K562 (cell line): Measurements from ENCODE around the gene PAQR8. TPM values are rescaled to one million over a fixed set of nuclear protein-coding genes. Genes with fewer than 3 reads are reported as not detected.

Source experiments
- CHD1 ChIP-seq: fragments of 200-600 bp; sonication (generic); IDR thresholded peaks from one replicate; pipeline ENCODE4 v1.6.1; 2012; ENCODE audit warnings: mild to moderate bottlenecking, moderate library complexity, low read length, inconsistent platforms
- MIER1 ChIP-seq: fragments of 450-650 bp; IDR thresholded peaks from 2 replicates; pipeline ENCODE4 v1.6.1; 2016; ENCODE audit warnings: antibody characterized with exemption, mild to moderate bottlenecking, low read depth
- POLR2AphosphoS2 ChIP-seq: IDR thresholded peaks from 2 replicates; pipeline ENCODE4 v1.6.1; 2012; ENCODE audit warnings: low read length, improper control_type of control experiment
- TAF9B ChIP-seq: fragments of 450-650 bp; IDR thresholded peaks from 2 replicates; pipeline ENCODE4 v1.6.1; 2018; ENCODE audit warnings: mild to moderate bottlenecking; ENCODE audit not compliant: partially characterized antibody
- TOE1 ChIP-seq, 2 experiments: fragments of 450-650 bp in 1 of 2; sonication (generic) in 1 of 2; formaldehyde crosslinking in 1 of 2; IDR thresholded peaks; 2 replicates each; pipeline versions ENCODE4 v1.7.1 to v1.8.0; 2016 to 2022; ENCODE audit warnings: borderline replicate concordance in 2 of 2, mild to moderate bottlenecking in 2 of 2, antibody characterized with exemption in 1 of 2, inconsistent platforms in 1 of 2, low read depth in 1 of 2, missing genetic modification reagents in 1 of 2, moderate library complexity in 1 of 2
- polyA plus RNA-seq, 8 experiments: library from polyadenylated mRNA; depleted of rRNA in 4 of 8; stranded (reverse) in 5 of 8; unstranded in 3 of 8; fragments of >200 nt; fragmentation: Nextera tagmentation in 2 of 8; fragmentation: Illumina TruSeq in 1 of 8; extraction: Ambion mirVana in 2 of 8; extraction: Trizol in 1 of 8; gene quantifications; 2 replicates each; pipeline versions ENCODE4 v1.2.1 to v1.2.3, GENCODE V29; 2011 to 2014; ENCODE audit warnings: inconsistent platforms in 1 of 8, missing spikeins in 1 of 8
- total RNA-seq, 7 experiments: library from RNA; depleted of rRNA in 6 of 7; stranded (reverse); fragments of >200 nt in 6 of 7; fragmentation: Illumina TruSeq in 2 of 7; extraction: Trizol in 2 of 7; gene quantifications; 2 replicates each; pipeline versions ENCODE4 v1.2.1 to v1.2.3, GENCODE V29; 2011 to 2021; ENCODE audit warnings: low replicate concordance in 1 of 7
- TF ChIP-seq, protein P1 (sequence below), 2 experiments: fragments of 450-650 bp in 1 of 2; IDR thresholded peaks; 2 replicates each; pipeline ENCODE4 v1.6.1; 2011 to 2017; ENCODE audit warnings: low read depth in 2 of 2, antibody characterized with exemption in 1 of 2, borderline replicate concordance in 1 of 2, low read length in 1 of 2, mild to moderate bottlenecking in 1 of 2, mixed read lengths in 1 of 2; ENCODE audit not compliant: control insufficient read depth in 1 of 2
- TF ChIP-seq, protein P2 (sequence below): fragments of 200-800 bp; sonication (Bioruptor generic); IDR thresholded peaks from 2 replicates; pipeline ENCODE4 v1.6.1; 2017; ENCODE audit warnings: missing genetic modification characterization, missing compliant biosample characterization

PAQR8 gene
- total and polyA plus RNA-seq, 9 of the 15 experiments (the other 6 are each of a cell fraction or from before 2014, with no cell fraction given) = 1.4 to 10.2 (median 3.5) TPM

DNA sequence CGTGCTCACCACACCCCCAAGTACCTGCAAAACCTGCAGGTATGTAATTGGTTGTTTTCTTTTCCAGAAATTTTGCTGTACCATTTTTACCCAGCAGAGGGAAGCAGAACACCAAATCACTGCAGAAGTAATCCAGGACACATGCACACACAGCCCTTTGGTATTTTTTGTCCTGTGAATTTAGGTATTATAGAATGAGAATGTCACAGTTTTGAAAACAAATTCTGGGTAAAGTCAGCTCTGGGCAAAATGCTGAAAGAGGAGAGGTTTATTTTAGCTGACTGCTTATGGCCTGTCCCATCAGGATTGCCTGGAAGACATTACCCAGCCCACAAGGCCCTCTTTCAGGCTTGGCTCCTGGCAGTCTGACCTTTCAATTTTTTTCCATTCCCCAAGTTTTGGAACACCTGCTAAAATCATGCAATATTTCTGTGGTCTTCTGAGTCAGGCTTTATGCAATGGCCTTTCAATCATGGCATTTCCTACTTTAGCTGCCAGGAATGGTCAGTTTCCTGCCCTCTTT is 54.7 kb downstream of the PAQR8 start (continued):
- TF ChIP-seq TAF9B (no peak), TOE1 (IDR thresholded peaks at IDR 0.05; ENCODE audit: borderline replicate concordance) (no peak), TOE1 (CRISPR knock-in tag; IDR thresholded peaks at IDR 0.05; ENCODE audit: borderline replicate concordance, low read depth) (no peak), POLR2AphosphoS2 (no peak), CHD1 (no peak), MIER1 (no peak)
- TF ChIP-seq, protein P1, sequence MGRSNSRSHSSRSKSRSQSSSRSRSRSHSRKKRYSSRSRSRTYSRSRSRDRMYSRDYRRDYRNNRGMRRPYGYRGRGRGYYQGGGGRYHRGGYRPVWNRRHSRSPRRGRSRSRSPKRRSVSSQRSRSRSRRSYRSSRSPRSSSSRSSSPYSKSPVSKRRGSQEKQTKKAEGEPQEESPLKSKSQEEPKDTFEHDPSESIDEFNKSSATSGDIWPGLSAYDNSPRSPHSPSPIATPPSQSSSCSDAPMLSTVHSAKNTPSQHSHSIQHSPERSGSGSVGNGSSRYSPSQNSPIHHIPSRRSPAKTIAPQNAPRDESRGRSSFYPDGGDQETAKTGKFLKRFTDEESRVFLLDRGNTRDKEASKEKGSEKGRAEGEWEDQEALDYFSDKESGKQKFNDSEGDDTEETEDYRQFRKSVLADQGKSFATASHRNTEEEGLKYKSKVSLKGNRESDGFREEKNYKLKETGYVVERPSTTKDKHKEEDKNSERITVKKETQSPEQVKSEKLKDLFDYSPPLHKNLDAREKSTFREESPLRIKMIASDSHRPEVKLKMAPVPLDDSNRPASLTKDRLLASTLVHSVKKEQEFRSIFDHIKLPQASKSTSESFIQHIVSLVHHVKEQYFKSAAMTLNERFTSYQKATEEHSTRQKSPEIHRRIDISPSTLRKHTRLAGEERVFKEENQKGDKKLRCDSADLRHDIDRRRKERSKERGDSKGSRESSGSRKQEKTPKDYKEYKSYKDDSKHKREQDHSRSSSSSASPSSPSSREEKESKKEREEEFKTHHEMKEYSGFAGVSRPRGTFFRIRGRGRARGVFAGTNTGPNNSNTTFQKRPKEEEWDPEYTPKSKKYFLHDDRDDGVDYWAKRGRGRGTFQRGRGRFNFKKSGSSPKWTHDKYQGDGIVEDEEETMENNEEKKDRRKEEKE (IDR thresholded peaks at IDR 0.05; ENCODE audit: borderline replicate concordance in 1 of 2, control insufficient read depth in 1 of 2, low read depth in 2 of 2, low read length in 1 of 2) = no peak
- TF ChIP-seq, protein P2, sequence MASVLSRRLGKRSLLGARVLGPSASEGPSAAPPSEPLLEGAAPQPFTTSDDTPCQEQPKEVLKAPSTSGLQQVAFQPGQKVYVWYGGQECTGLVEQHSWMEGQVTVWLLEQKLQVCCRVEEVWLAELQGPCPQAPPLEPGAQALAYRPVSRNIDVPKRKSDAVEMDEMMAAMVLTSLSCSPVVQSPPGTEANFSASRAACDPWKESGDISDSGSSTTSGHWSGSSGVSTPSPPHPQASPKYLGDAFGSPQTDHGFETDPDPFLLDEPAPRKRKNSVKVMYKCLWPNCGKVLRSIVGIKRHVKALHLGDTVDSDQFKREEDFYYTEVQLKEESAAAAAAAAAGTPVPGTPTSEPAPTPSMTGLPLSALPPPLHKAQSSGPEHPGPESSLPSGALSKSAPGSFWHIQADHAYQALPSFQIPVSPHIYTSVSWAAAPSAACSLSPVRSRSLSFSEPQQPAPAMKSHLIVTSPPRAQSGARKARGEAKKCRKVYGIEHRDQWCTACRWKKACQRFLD (CRISPR knock-in tag) = no peak
